Immature natural killer cell (primary cell): ENCODE results near the gene TMEM54. TPM values are rescaled to one million over a fixed set of nuclear protein-coding genes. Genes with fewer than 3 reads are reported as not detected.

ENCODE experiments used
- DNase-seq, 3 donors: peaks; one replicate each; pipeline ENCODE4 v3.0.0; 2022; ENCODE audit warnings: mixed read lengths in 1 of 3
- H3K27ac Mint-ChIP-seq, 6 donors: one replicate each; pipeline ENCODE4 v1.8.0; 2020; ENCODE audit warnings: mixed read lengths in 6 of 6, mild to moderate bottlenecking in 5 of 6, inconsistent platforms in 4 of 6, moderate library complexity in 3 of 6
- H3K27me3 Mint-ChIP-seq, 3 donors: one replicate each; pipeline ENCODE4 v1.8.0; 2020 to 2021; ENCODE audit warnings: low read depth in 3 of 3, mild to moderate bottlenecking in 3 of 3, mixed read lengths in 3 of 3, moderate library complexity in 3 of 3, inconsistent platforms in 1 of 3
- H3K36me3 Mint-ChIP-seq, 3 donors: one replicate each; pipeline ENCODE4 v1.8.0; 2020; ENCODE audit warnings: mixed read lengths in 3 of 3, inconsistent platforms in 2 of 3, mild to moderate bottlenecking in 2 of 3
- H3K4me1 Mint-ChIP-seq, 2 donors: one replicate each; pipeline ENCODE4 v1.8.0; 2020; ENCODE audit warnings: inconsistent platforms in 2 of 2, mild to moderate bottlenecking in 2 of 2, mixed read lengths in 2 of 2, moderate library complexity in 1 of 2
- H3K4me3 Mint-ChIP-seq, 5 donors: one replicate each; pipeline ENCODE4 v1.8.0; 2020; ENCODE audit warnings: mild to moderate bottlenecking in 5 of 5, mixed read lengths in 5 of 5, inconsistent platforms in 3 of 5, moderate library complexity in 3 of 5
- H3K9me3 Mint-ChIP-seq, 6 donors: one replicate each; pipeline ENCODE4 v1.8.0; 2020; ENCODE audit warnings: mild to moderate bottlenecking in 6 of 6, mixed read lengths in 6 of 6, inconsistent platforms in 4 of 6, moderate library complexity in 3 of 6
- polyA plus RNA-seq, 3 donors: library from polyadenylated mRNA; unstranded; fragments of 300-500 nt; fragmentation: Illumina TruSeq; gene quantifications; one replicate each; pipeline ENCODE4 v1.2.3, GENCODE V29; 2021

The TMEM54 gene
- polyA plus RNA-seq = not detected

- no peaks in the 10 kb centered on the region for H3K36me3 Mint-ChIP-seq
- DNase-seq = peak in 2 of 3 donors; percentile 14 to 15
- H3K27me3 Mint-ChIP-seq = peaks cover 7 to 19% (median 10%) of the 10 kb centered on the region in 3 donors
- no peak within 1 kb of the TSS for H3K27ac Mint-ChIP-seq
- peaks cover 0 to 5% (median 0%) of the 10 kb centered on the region in 6 donors for H3K9me3 Mint-ChIP-seq
- peak within 1 kb of the TSS; percentile 76 to 80 (median 79) for H3K4me3 Mint-ChIP-seq
- peaks cover 11 to 14% of the 10 kb centered on the region in 2 donors for H3K4me1 Mint-ChIP-seq
Measured at GRCh38 chr1:32900956-32901822, at the start of gene TMEM54. TSS of gene TMEM54 (minus strand) at chr1:32901389. CDS start at chr1:32901238, 151 bp downstream.

DNA sequence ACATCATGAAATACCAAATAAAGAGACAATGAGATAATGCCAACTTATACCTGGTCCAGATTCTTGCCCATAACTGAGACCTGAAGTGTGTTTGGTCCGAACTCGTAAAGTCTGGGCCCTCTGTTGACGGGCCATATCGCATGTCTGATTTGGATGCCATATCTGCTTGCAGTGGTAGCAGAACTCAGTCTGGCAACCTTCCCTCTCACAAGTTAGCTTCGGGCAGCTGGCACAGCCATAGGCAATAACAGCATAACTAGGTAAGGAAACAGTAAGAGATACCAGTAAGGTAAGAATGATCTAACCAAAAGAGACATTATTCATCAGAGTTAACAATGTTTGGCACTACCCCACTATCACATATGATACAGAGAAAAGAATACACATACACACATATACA, 48.3 kb upstream of the TMEM54 start:
- Mint-ChIP-seq H3K4me1 (peaks cover 12 to 44% of the 10 kb centered on the region in 2 donors), H3K36me3 (peaks cover 8 to 25% (median 15%) of the 10 kb centered on the region in 3 donors), H3K27ac (peak overlapping the region in 1 of 6 donors; percentile 53), H3K27me3 (peaks cover 0 to 4% (median 0%) of the 10 kb centered on the region in 3 donors), H3K9me3 (no peaks in the 10 kb centered on the region), H3K4me3 (no peak overlapping the region)
- no peak for DNase-seq

- no peaks in the 10 kb centered on the region for H3K9me3 Mint-ChIP-seq
- peaks cover 0 to 4% (median 0%) of the 10 kb centered on the region in 3 donors for H3K27me3 Mint-ChIP-seq
- no peak overlapping the region for H3K27ac Mint-ChIP-seq
- H3K36me3 Mint-ChIP-seq = peaks cover 14 to 31% (median 21%) of the 10 kb centered on the region in 3 donors
- no peak overlapping the region for H3K4me3 Mint-ChIP-seq
- DNase-seq = no peak
- peaks cover 12 to 43% of the 10 kb centered on the region in 2 donors for H3K4me1 Mint-ChIP-seq
Measured at GRCh38 chr1:32948905-32949304, 47.7 kb upstream of the TMEM54 start.

DNA sequence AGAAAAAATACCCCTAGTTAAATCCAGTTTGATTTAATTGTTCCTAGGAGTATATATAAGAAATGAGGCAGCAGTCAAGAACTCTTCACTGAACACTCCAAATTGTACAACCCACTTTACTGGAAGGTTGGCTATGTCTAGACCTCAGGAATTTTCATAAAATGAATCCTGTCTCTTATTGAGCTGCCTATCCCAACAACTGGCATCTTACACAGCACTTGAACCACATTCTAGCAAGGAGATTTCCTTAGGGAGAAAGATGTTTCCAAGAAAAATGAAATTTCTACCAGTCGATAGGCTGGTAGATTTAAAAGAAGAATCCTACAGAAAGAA, 47.2 kb upstream of the TMEM54 start:
- no peak overlapping the region for H3K4me3 Mint-ChIP-seq
- peaks cover 0 to 4% (median 0%) of the 10 kb centered on the region in 3 donors for H3K27me3 Mint-ChIP-seq
- peaks cover 8 to 38% of the 10 kb centered on the region in 2 donors for H3K4me1 Mint-ChIP-seq
- H3K9me3 Mint-ChIP-seq = no peaks in the 10 kb centered on the region
- peak overlapping the region in 1 of 6 donors; percentile 51 for H3K27ac Mint-ChIP-seq
- peaks cover 19 to 36% (median 24%) of the 10 kb centered on the region in 3 donors for H3K36me3 Mint-ChIP-seq
- no peak for DNase-seq

DNA sequence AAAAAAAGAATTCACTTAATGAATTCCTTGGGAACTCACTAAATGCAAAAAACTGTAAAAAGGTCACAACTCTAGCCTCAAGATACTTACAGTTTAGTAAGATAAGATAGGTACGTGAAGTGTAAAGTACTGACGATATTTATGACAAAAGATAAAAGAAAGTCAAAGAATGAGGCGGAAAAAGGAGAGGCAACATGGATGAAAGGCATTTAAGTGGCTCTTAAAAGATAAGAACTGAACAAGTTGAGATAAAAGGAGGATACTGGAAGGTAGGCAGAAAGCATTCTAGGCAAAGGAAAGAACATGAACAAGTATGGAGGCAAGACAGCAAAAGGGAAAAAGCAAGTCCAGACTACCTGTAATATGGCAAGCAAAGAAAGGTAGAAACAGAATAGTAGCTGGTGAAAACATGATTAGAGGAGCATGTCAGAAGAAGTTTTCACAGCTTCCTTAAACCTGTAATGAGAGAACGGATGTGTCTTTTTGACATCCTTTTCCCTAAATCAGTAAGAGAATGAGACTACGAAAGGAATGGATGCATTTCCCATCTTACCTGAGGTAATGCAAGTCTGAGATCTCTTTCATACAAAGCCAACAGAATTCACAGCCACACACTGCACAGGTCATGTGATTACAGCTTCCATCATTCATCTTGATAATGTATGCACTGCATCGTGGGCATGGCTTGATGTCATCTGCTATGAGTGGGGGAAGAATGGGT, 46.6 kb upstream of the TMEM54 start:
- no peak overlapping the region for H3K4me3 Mint-ChIP-seq
- H3K27me3 Mint-ChIP-seq = peaks cover 0 to 4% (median 0%) of the 10 kb centered on the region in 3 donors
- peaks cover 19 to 36% (median 24%) of the 10 kb centered on the region in 3 donors for H3K36me3 Mint-ChIP-seq
- DNase-seq = no peak
- H3K9me3 Mint-ChIP-seq = no peaks in the 10 kb centered on the region
- H3K4me1 Mint-ChIP-seq = peaks cover 5 to 33% of the 10 kb centered on the region in 2 donors
- peak overlapping the region in 1 of 6 donors; percentile 51 for H3K27ac Mint-ChIP-seq

DNA sequence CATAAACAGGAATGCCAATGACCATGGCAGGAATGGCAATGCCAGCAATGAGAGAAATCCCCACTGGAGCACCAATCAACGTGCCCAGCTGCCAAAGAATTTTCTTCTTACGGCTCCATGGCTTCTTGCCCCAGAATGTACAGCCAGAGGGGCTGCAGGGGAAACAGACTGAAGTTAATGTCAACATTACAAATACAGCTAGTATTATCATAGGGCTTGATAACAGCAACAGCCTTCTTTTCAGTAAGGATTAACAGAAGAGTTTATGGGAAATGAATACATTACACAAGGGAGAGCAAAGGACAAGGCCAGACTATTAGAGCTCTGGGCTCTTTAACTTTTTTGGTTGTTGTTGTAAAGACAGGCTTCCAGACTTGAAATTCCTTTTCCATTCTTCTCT, 45.2 kb upstream of the TMEM54 start:
- Mint-ChIP-seq H3K27me3 (peaks cover 0 to 4% (median 0%) of the 10 kb centered on the region in 3 donors), H3K4me3 (no peak overlapping the region), H3K4me1 (peaks cover 5 to 29% of the 10 kb centered on the region in 2 donors), H3K9me3 (no peaks in the 10 kb centered on the region), H3K36me3 (peaks cover 19 to 41% (median 24%) of the 10 kb centered on the region in 3 donors), H3K27ac (no peak overlapping the region)
- DNase-seq = no peak

DNA sequence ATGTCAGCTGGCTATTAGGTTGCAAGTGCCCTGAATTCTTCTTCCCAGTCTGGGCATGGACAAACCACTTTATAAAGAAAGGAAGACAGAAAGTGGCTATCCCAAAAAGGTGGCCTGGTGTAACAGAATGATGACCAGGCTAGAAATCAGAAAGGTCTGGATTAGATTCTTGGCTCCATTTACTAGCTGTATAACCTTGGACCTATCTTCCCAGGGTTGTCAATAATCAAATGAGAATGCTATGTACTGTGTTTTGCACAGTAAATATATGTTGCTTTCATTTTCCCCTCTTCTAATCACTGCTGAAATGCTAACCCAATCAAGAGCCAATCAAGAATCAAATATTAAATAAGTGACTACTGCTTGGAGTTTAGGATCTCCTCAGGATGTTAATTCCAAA, 43.0 kb upstream of the TMEM54 start:
- Mint-ChIP-seq H3K9me3 (no peaks in the 10 kb centered on the region), H3K36me3 (peaks cover 24 to 52% (median 24%) of the 10 kb centered on the region in 3 donors), H3K4me1 (peaks cover 10 to 33% of the 10 kb centered on the region in 2 donors), H3K27ac (peak overlapping the region in 2 of 6 donors; percentile 14 to 46), H3K27me3 (peaks cover 0 to 2% (median 0%) of the 10 kb centered on the region in 3 donors), H3K4me3 (no peak overlapping the region)
- no peak for DNase-seq

DNA sequence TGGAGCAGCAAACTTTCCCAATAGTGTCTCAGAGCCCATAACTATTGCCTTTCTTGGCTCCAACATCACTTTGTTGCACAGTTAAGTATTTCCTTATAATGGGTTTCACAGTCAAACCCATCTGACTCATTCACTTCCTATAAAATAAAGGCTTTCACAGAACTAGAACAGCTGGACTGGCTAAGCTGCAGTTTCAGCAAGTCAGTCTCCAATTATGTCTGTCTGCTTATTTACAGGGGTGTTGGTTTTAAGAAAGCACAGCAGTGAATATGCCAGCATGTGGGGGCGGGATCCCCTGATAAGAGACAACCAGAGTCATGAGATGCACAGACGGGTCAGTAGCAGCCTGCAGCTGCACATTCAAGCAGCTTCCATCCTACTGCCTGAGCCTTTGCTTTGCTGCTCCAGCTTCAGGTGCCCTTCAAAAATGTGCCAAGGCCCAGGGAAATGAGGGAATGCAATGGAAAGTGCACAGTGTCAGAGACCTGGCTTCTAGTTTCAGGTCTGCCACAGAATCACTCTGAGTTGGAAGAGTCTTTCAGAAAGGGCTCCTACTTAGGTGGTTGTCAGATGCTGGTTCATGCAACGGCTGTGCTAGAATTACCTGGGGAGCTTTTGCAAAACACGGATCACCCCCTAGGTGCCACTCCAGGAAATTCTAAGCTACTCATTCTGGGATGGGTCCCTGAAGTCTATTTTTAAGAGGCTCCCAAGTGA, 38.6 kb upstream of the TMEM54 start:
- peaks cover 15 to 49% (median 34%) of the 10 kb centered on the region in 3 donors for H3K36me3 Mint-ChIP-seq

DNA sequence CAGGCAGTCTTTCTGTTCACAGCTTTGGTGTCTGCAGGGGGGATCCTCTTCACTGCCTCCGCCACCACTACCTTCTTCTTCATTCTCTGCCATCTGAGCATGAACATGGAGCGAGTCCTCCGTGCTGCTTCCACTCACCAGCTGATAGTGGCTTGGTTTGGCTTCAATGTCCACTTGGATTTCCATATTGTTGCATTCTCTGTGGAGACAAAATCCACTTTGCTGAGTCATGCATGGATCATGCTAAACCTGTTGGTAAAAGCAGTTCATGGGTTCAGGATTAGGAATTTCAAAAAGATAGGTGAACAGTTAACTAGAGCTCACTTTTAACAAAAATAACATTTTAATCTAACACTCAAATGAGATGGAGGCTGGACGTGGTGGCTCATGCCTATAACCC, 35.9 kb upstream of the TMEM54 start:
- peaks cover 10 to 17% of the 10 kb centered on the region in 2 donors for H3K4me1 Mint-ChIP-seq
- no peak for DNase-seq
- peaks cover 0 to 6% (median 2%) of the 10 kb centered on the region in 3 donors for H3K27me3 Mint-ChIP-seq
- no peaks in the 10 kb centered on the region for H3K9me3 Mint-ChIP-seq
- peaks cover 4 to 27% (median 23%) of the 10 kb centered on the region in 3 donors for H3K36me3 Mint-ChIP-seq
- no peak overlapping the region for H3K27ac Mint-ChIP-seq
- H3K4me3 Mint-ChIP-seq = no peak overlapping the region

More for the DNA sequence above, 38.6 kb upstream of the TMEM54 start:
- Mint-ChIP-seq H3K27ac (peak overlapping the region in 5 of 6 donors; percentile 23 to 77 (median 52)), H3K4me3 (no peak overlapping the region), H3K4me1 (peaks cover 10 to 17% of the 10 kb centered on the region in 2 donors), H3K27me3 (peaks cover 0 to 2% (median 2%) of the 10 kb centered on the region in 3 donors), H3K9me3 (no peaks in the 10 kb centered on the region)
- no peak for DNase-seq

DNA sequence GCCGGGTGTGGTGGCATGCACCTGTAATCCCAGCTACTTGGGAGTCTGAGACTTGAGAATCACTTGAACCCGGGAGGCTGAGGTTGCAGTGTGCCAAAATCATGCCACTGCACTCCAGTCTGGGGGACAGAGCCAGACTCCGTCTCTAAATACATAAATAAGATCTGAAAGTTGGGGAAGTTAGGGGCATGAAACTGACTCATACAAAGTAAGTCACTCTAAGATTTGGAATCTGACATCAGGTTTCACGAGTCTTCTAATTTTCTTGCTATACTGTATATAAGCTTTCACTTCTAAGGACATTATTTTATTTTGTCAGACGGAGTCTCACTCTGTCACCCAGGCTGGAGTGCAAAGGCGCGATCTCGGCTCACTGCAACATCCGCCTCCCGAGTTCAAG, 33.3 kb upstream of the TMEM54 start:
- H3K4me3 Mint-ChIP-seq = no peak overlapping the region
- no peak for DNase-seq
- no peak overlapping the region for H3K27ac Mint-ChIP-seq
- peaks cover 2 to 4% of the 10 kb centered on the region in 2 donors for H3K4me1 Mint-ChIP-seq
- peaks cover 0 to 6% (median 2%) of the 10 kb centered on the region in 3 donors for H3K27me3 Mint-ChIP-seq
- no peaks in the 10 kb centered on the region for H3K9me3 Mint-ChIP-seq
- peaks cover 4 to 21% (median 17%) of the 10 kb centered on the region in 3 donors for H3K36me3 Mint-ChIP-seq

DNA sequence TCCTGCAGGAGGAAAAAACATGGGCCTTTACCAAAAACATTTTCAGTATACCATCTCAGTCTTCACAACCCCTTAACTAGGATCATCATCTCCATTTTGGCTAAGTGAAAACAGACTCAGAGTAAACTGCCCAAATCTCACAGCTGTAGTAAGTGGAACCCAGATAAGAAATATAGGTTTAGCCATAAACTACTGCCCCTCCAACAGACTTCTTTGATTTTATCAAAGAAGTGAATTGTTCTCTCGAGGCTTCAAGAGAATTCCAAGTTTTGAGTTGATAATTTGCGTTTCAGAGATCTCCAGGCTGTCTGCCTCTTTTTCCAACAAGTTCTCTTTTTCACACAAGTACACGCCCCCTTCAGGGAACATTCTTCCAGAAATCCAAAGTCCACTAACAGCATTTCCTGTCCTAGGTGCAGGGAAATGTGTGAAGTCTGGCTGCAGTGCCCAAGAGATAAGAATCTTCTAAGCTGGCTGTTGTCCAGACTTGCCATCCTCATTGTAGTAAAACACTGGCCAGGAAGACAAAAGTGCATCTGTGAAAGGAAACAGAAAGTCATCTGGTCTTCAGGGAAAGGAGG, 32.6 kb upstream of the TMEM54 start:
- Mint-ChIP-seq H3K9me3 (no peaks in the 10 kb centered on the region), H3K4me1 (no peaks in the 10 kb centered on the region), H3K27ac (peak overlapping the region in 3 of 6 donors; percentile 14 to 74 (median 60)), H3K36me3 (peaks cover 4 to 18% (median 14%) of the 10 kb centered on the region in 3 donors), H3K4me3 (no peak overlapping the region), H3K27me3 (peaks cover 0 to 6% (median 2%) of the 10 kb centered on the region in 3 donors)
- no peak for DNase-seq

DNA sequence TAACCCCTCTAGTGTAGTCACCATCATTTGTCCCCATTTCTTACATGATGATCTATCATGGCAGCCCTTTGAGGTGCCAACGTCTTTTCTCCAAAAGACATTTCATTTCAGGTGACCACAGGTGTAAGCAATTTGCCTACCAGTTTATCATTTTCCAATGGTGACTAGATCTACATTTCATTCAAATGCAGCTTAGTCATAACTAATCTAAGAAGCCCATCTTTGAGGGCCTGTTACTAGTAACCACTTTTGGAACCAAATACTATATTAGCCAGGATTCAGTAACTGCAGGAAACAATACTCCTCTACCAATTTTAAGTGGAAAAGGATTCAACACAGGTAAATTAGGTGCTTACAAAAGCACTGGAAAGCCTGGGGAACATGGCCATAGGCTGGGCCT, 30.6 kb upstream of the TMEM54 start:
- no peak for DNase-seq
- no peak overlapping the region for H3K27ac Mint-ChIP-seq
- no peaks in the 10 kb centered on the region for H3K9me3 Mint-ChIP-seq
- peaks cover 0 to 9% (median 6%) of the 10 kb centered on the region in 3 donors for H3K27me3 Mint-ChIP-seq
- no peak overlapping the region for H3K4me3 Mint-ChIP-seq
- no peaks in the 10 kb centered on the region for H3K4me1 Mint-ChIP-seq
- peaks cover 0 to 5% (median 2%) of the 10 kb centered on the region in 3 donors for H3K36me3 Mint-ChIP-seq

- H3K9me3 Mint-ChIP-seq = no peaks in the 10 kb centered on the region
- H3K27ac Mint-ChIP-seq = no peak overlapping the region
- H3K4me1 Mint-ChIP-seq = peaks cover 12 to 17% of the 10 kb centered on the region in 2 donors
- no peaks in the 10 kb centered on the region for H3K36me3 Mint-ChIP-seq
- no peak overlapping the region for H3K4me3 Mint-ChIP-seq
- DNase-seq = no peak
- H3K27me3 Mint-ChIP-seq = peaks cover 5 to 23% (median 20%) of the 10 kb centered on the region in 3 donors
Measured at GRCh38 chr1:32929366-32929765, 28.2 kb upstream of the TMEM54 start.
